A204.1 (cell line): ENCODE measurements around the gene GMDS.

Experiments used
- FAIRE-seq: peaks from 2 replicates; lab custom pipeline; 2012; peaks lifted over from hg19 to GRCh38; lab: Jason Lieb, UNC

The GMDS gene

GRCh38 chr6:2133716-2134310, 111.6 kb downstream of the GMDS start:
- FAIRE-seq, result no peak

- no peak for FAIRE-seq
Observed at GRCh38 chr6:2132916-2133315, 112.5 kb downstream of the GMDS start.

- no peak for FAIRE-seq
Observed at GRCh38 chr6:2132416-2132815, 113.0 kb downstream of the GMDS start.

GRCh38 chr6:2129182-2129621, 116.2 kb downstream of the GMDS start:
- no peak for FAIRE-seq

- FAIRE-seq, result no peak
Observed at GRCh38 chr6:2127484-2127911, 117.9 kb downstream of the GMDS start.

GRCh38 chr6:2126351-2126750, 119.1 kb downstream of the GMDS start:
- FAIRE-seq, result no peak

GRCh38 chr6:2125158-2125557, 120.2 kb downstream of the GMDS start:
- no peak for FAIRE-seq

- FAIRE-seq, result no peak
Observed at GRCh38 chr6:2124260-2124709, 121.1 kb downstream of the GMDS start.

GRCh38 chr6:2120912-2121311, 124.5 kb downstream of the GMDS start:
- no peak for FAIRE-seq

- FAIRE-seq, result no peak
Observed at GRCh38 chr6:2119275-2119674, 126.1 kb downstream of the GMDS start.

GRCh38 chr6:2118136-2118535, 127.3 kb downstream of the GMDS start:
- no peak for FAIRE-seq

GRCh38 chr6:2117447-2117846, 128.0 kb downstream of the GMDS start:
- FAIRE-seq, result no peak

GRCh38 chr6:2116496-2116895, 128.9 kb downstream of the GMDS start:
- FAIRE-seq, result no peak

GRCh38 chr6:2114100-2114499, 131.3 kb downstream of the GMDS start:
- no peak for FAIRE-seq

GRCh38 chr6:2111162-2111677, 134.2 kb downstream of the GMDS start:
- FAIRE-seq, result peak; percentile 93

GRCh38 chr6:2110504-2110903, 134.9 kb downstream of the GMDS start:
- FAIRE-seq, result no peak

- FAIRE-seq, result peak; percentile 14
Observed at GRCh38 chr6:2109796-2110195, 135.6 kb downstream of the GMDS start.

- FAIRE-seq, result no peak
Observed at GRCh38 chr6:2108700-2109306, 136.6 kb downstream of the GMDS start.

- FAIRE-seq, result no peak
Observed at GRCh38 chr6:2104524-2104880, 140.9 kb downstream of the GMDS start.

GRCh38 chr6:2103765-2104523, 141.5 kb downstream of the GMDS start:
- FAIRE-seq, result peak; percentile 99

GRCh38 chr6:2102966-2103365, 142.4 kb downstream of the GMDS start:
- no peak for FAIRE-seq

- no peak for FAIRE-seq
Observed at GRCh38 chr6:2102316-2102883, 143.0 kb downstream of the GMDS start.

- no peak for FAIRE-seq
Observed at GRCh38 chr6:2101213-2101612, 144.2 kb downstream of the GMDS start.
